ENCODE data around the gene ZMIZ1.

- TF ChIP-seq CTCF (IDR thresholded peaks at IDR 0.05 in 4 of 5, conservative IDR thresholded peaks at IDR 0.05 in 1 of 5) = no peak
- no peak for TF ChIP-seq POLR2A (IDR thresholded peaks at IDR 0.05)
Observed at GRCh38 chr10:79339266-79339665, 270.5 kb downstream of the ZMIZ1 start.

All from gastrocnemius medialis (tissue), 4 donors.